IMR-90 (cell line): ENCODE data around the gene ARSJ. TPM values are rescaled to one million over a fixed set of nuclear protein-coding genes. Genes with fewer than 3 reads are reported as not detected.

Experiments
- ATAC-seq: fragments of 200-7000 bp; cut with Tn5 transposase; 2 replicates; pipeline ENCODE4 v1.9.1; 2020; ENCODE audit warnings: low read depth, mild to moderate bottlenecking, moderate library complexity
- BruUV-seq: library from RNA; stranded (reverse); fragments of 400-500 nt; replicated peaks from 2 replicates; lab custom pipeline; 2021; lab: Mats Ljungman, UMichigan
- CTCF ChIA-PET: fragments of 300-600 bp; formaldehyde crosslinking; extraction: SDS; loops from one replicate; lab custom pipeline; 2021; ENCODE audit warnings: antibody characterized with exemption; lab: Yijun Ruan, JAX
- POLR2A ChIA-PET: fragments of 300-600 bp; sonication (Branson Sonifier 250); formaldehyde crosslinking; loops from one replicate; lab custom pipeline; 2022; ENCODE audit warnings: antibody characterized with exemption; ENCODE audit not compliant: unreplicated experiment; lab: Charles Lee
- DNase-seq: peaks from one replicate; pipeline ENCODE4 v3.0.0; 2013
- H2AFZ ChIP-seq: replicated peaks from 2 replicates; pipeline ENCODE3; 2013; ENCODE audit warnings: low read length, mild to moderate bottlenecking; ENCODE audit not compliant: poor library complexity
- H2AK5ac ChIP-seq: 2 replicates; pipeline ENCODE4 v1.6.1; 2013; ENCODE audit warnings: low read depth, low read length, inconsistent platforms
- H2AK9ac ChIP-seq: replicated peaks from 2 replicates; pipeline ENCODE3; 2013; ENCODE audit warnings: mild to moderate bottlenecking, low read depth, low read length, moderate library complexity; ENCODE audit not compliant: poor library complexity
- H2BK120ac ChIP-seq: 2 replicates; pipeline ENCODE4 v1.6.1; 2013; ENCODE audit warnings: low read depth, low read length, inconsistent platforms
- H2BK15ac ChIP-seq: 3 replicates; pipeline ENCODE4 v1.6.1; 2013; ENCODE audit warnings: low read depth, low read length, inconsistent platforms
- H2BK20ac ChIP-seq: 2 replicates; pipeline ENCODE4 v1.6.1; 2013; ENCODE audit warnings: low read depth, mild to moderate bottlenecking, inconsistent platforms, low read length, moderate library complexity
- H2BK5ac ChIP-seq: 2 replicates; pipeline ENCODE4 v1.6.1; 2013; ENCODE audit warnings: mild to moderate bottlenecking, low read depth, low read length, inconsistent platforms; ENCODE audit not compliant: poor library complexity, severe bottlenecking
- H3K14ac ChIP-seq: replicated peaks from 2 replicates; pipeline ENCODE4 v1.6.1; 2013; ENCODE audit warnings: low read depth, low read length, inconsistent platforms
- H3K18ac ChIP-seq: 2 replicates; pipeline ENCODE4 v1.6.1; 2013; ENCODE audit warnings: low read depth, low read length, control low read depth
- H3K23ac ChIP-seq: 2 replicates; pipeline ENCODE4 v1.6.1; 2013; ENCODE audit warnings: low read depth, low read length, inconsistent platforms
- H3K27ac ChIP-seq: 2 replicates; pipeline ENCODE4 v1.5.1; 2013; ENCODE audit warnings: mild to moderate bottlenecking, control low read depth, low read length; ENCODE audit not compliant: insufficient read depth
- H3K27me3 ChIP-seq: 2 replicates; pipeline ENCODE4 v1.6.1; 2013; ENCODE audit warnings: low read length; ENCODE audit not compliant: control insufficient read depth, insufficient read depth
- H3K36me3 ChIP-seq: 2 replicates; pipeline ENCODE4 v1.6.1; 2013; ENCODE audit warnings: low read length, mixed read lengths; ENCODE audit not compliant: control insufficient read depth, insufficient read depth
- H3K4ac ChIP-seq: 2 replicates; pipeline ENCODE4 v1.6.1; 2013; ENCODE audit warnings: low read depth, low read length, inconsistent platforms
- H3K4me1 ChIP-seq: 2 replicates; pipeline ENCODE4 v1.6.1; 2013; ENCODE audit warnings: low read length, mixed read lengths; ENCODE audit not compliant: control insufficient read depth, insufficient read depth
- H3K4me2 ChIP-seq: 2 replicates; pipeline ENCODE4 v1.6.1; 2013; ENCODE audit warnings: low read depth, mild to moderate bottlenecking, control low read depth, low read length, moderate library complexity
- H3K4me3 ChIP-seq: 2 replicates; pipeline ENCODE4 v1.5.1; 2013; ENCODE audit warnings: low read depth, mild to moderate bottlenecking, control low read depth, low read length, moderate library complexity; ENCODE audit not compliant: insufficient read depth
- H3K56ac ChIP-seq: 2 replicates; pipeline ENCODE4 v1.6.1; 2013; ENCODE audit warnings: low read length, inconsistent platforms; ENCODE audit not compliant: insufficient read depth; ENCODE audit errors: extremely low read depth
- H3K79me1 ChIP-seq, 2 experiments: 2 replicates each; pipeline ENCODE4 v1.6.1; 2013; ENCODE audit warnings: low read length in 2 of 2, inconsistent platforms in 1 of 2, low read depth in 1 of 2
- H3K9ac ChIP-seq: 2 replicates; pipeline ENCODE4 v1.6.1; 2013; ENCODE audit warnings: low read depth, low read length, control low read depth
- H3K9me1 ChIP-seq: 2 replicates; pipeline ENCODE4 v1.6.1; 2013; ENCODE audit warnings: low read length, inconsistent platforms; ENCODE audit not compliant: insufficient read depth
- H3K9me3 ChIP-seq: 2 replicates; pipeline ENCODE4 v1.6.1; 2013; ENCODE audit warnings: low read length; ENCODE audit not compliant: control insufficient read depth, insufficient read depth
- H4K20me1 ChIP-seq: 2 replicates; pipeline ENCODE4 v1.6.1; 2013; ENCODE audit warnings: low read length, inconsistent platforms; ENCODE audit not compliant: insufficient read depth
- H4K5ac ChIP-seq: 2 replicates; pipeline ENCODE4 v1.6.1; 2013; ENCODE audit warnings: mild to moderate bottlenecking, low read depth, low read length, control low read depth
- H4K8ac ChIP-seq, 2 experiments: 2 replicates each; pipeline ENCODE4 v1.6.1; 2013; ENCODE audit warnings: low read depth in 2 of 2, low read length in 2 of 2, control low read depth in 1 of 2, inconsistent platforms in 1 of 2
- H4K91ac ChIP-seq: 2 replicates; pipeline ENCODE4 v1.6.1; 2013; ENCODE audit warnings: low read depth, low read length, inconsistent platforms; ENCODE audit not compliant: insufficient read depth
- BHLHE40 ChIP-seq: fragments of 150-350 bp; IDR thresholded peaks from 2 replicates; pipeline ENCODE4 v1.6.1; 2016; ENCODE audit warnings: mild to moderate bottlenecking, low read depth, low read length
- CEBPB ChIP-seq: IDR thresholded peaks from 2 replicates; pipeline ENCODE4 v1.6.1; 2012; ENCODE audit warnings: low read depth, low read length, improper control_type of control experiment
- ELK1 ChIP-seq: fragments of 150-350 bp; IDR thresholded peaks from 2 replicates; pipeline ENCODE4 v1.6.1; 2016; ENCODE audit warnings: low read depth, mild to moderate bottlenecking, low read length, moderate library complexity, borderline replicate concordance
- FOS ChIP-seq: fragments of 150-350 bp; IDR thresholded peaks from 2 replicates; pipeline ENCODE4 v1.6.1; 2016; ENCODE audit warnings: low read depth, low read length
- MAZ ChIP-seq: IDR thresholded peaks from 2 replicates; pipeline ENCODE4 v1.6.1; 2012; ENCODE audit warnings: low read depth, mild to moderate bottlenecking, low read length, improper control_type of control experiment, moderate library complexity, borderline replicate concordance
- MXI1 ChIP-seq: IDR thresholded peaks from 2 replicates; pipeline ENCODE4 v1.6.1; 2012; ENCODE audit warnings: low read depth, mild to moderate bottlenecking, low read length, moderate library complexity, borderline replicate concordance
- NFE2L2 ChIP-seq: fragments of 150-350 bp; IDR thresholded peaks from 2 replicates; pipeline ENCODE4 v1.6.1; 2016; ENCODE audit warnings: low read depth, mild to moderate bottlenecking, low read length
- POLR2A ChIP-seq: IDR thresholded peaks from 2 replicates; pipeline ENCODE4 v1.6.1; 2012; ENCODE audit warnings: mild to moderate bottlenecking, low read depth, low read length
- RAD21 ChIP-seq: IDR thresholded peaks from 2 replicates; pipeline ENCODE4 v1.6.1; 2012; ENCODE audit warnings: low read length, improper control_type of control experiment
- RCOR1 ChIP-seq: IDR thresholded peaks from 2 replicates; pipeline ENCODE4 v1.6.1; 2012; ENCODE audit warnings: mild to moderate bottlenecking, low read length, improper control_type of control experiment; ENCODE audit not compliant: insufficient replicate concordance
- RFX5 ChIP-seq: IDR thresholded peaks from 2 replicates; pipeline ENCODE4 v1.8.0; 2012; ENCODE audit warnings: low read depth, mild to moderate bottlenecking, low read length, moderate library complexity
- SMC3 ChIP-seq: fragments of 150-350 bp; IDR thresholded peaks from 2 replicates; pipeline ENCODE4 v1.6.1; 2016; ENCODE audit warnings: low read depth, mild to moderate bottlenecking, antibody characterized with exemption, low read length, moderate library complexity
- WGBS, 2 experiments: methylation state at CpG; one replicate each; pipeline versions ENCODE4 v1.1.5 to v1.1.7; 2013; ENCODE audit warnings: missing lambda C conversion rate in 2 of 2; ENCODE audit not compliant: insufficient read length in 1 of 2; ENCODE audit errors: extremely low coverage in 2 of 2; 5-methylcytosine and 5-hydroxymethylcytosine counted together
- dilution Hi-C: fragments of 300-500 bp; cut with HindIII; formaldehyde crosslinking; loops from one replicate; pipeline ENCODE4 v1.14.3; 2018; ENCODE audit warnings: low sequenced_read_pairs; ENCODE audit not compliant: unreplicated experiment
- in situ Hi-C: fragments of 300-500 bp; cut with MboI; formaldehyde crosslinking; loops from 3 replicates; pipeline ENCODE4 v1.14.3; 2019; ENCODE audit warnings: low sequenced_read_pairs, inconsistent platforms, mixed read lengths
- intact Hi-C: fragments of 100-400 bp; cut with micrococcal nuclease; formaldehyde crosslinking; loops from 2 replicates; pipeline ENCODE4 v1.10.0; 2022
- polyA plus RNA-seq, 3 experiments: library from polyadenylated mRNA; depleted of rRNA; stranded (reverse); fragments of >200 nt; gene quantifications; 2 replicates each; pipeline ENCODE4 v1.2.3, GENCODE V29; 2012; ENCODE audit warnings: low replicate concordance in 1 of 3
- total RNA-seq: library from RNA; depleted of rRNA; stranded (reverse); fragments of >200 nt; gene quantifications from 2 replicates; pipeline ENCODE4 v1.2.3, GENCODE V29; 2012
- TF ChIP-seq, protein P1 (sequence below): conservative IDR thresholded peaks from 2 replicates; pipeline ENCODE4 v1.5.1; 2012; ENCODE audit warnings: mild to moderate bottlenecking, low read depth, low read length, improper control_type of control experiment
- TF ChIP-seq, protein P2 (sequence below): fragments of 150-350 bp; IDR thresholded peaks from 2 replicates; pipeline ENCODE4 v1.6.1; 2017; ENCODE audit warnings: mild to moderate bottlenecking, antibody characterized with exemption, low read length, low read depth

Gene ARSJ
- total and polyA plus RNA-seq, 2 of the 4 experiments (the other 2 are of a cell fraction), result 47.7 to 143 TPM

DNA sequence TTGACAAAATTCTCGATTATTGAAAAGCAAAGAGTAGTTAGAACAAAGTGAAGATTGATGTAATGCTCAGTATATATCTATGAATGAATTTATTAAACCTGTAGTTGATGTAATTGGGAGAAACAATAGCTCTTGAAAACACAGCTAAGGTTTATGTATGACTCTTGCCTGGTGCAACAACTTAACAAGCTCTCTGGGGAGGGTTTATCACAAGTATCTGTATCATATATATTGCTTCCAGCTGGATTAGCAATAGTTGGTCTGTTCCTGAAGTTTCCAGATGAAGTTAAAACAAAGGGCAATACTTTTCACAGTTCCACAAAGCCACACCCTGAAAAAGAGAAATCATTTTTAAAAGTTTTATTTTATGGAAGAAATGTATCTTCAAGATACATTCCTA, 91.4 kb downstream of the ARSJ start:
- dilution Hi-C loops, result no loop called here
- no CpG with 5 or more reads among the region's 1 CpG for WGBS, 2 experiments
- DNase-seq, result no peak

More for the DNA sequence above, 91.4 kb downstream of the ARSJ start:
- ChIA-PET POLR2A (no interaction called here), CTCF (no interaction called here)
- Histone ChIP-seq H3K56ac (no peak overlapping the region), H3K9ac (no peak overlapping the region), H3K23ac (no peak overlapping the region), H3K79me1 (no peaks in the 10 kb centered on the region), H2BK15ac (no peak overlapping the region), H3K4me2 (no peak overlapping the region), H2AFZ (no peak overlapping the region), H3K27ac (no peak overlapping the region), H2AK5ac (no peak overlapping the region), H3K9me1 (peaks cover 2% of the 10 kb centered on the region; the same call in 1 of the 2 replicates), H3K18ac (no peak overlapping the region), H3K4me1 (peaks cover 2% of the 10 kb centered on the region), H4K8ac (no peak overlapping the region), H2BK20ac (no peak overlapping the region), H2BK120ac (no peak overlapping the region), H3K4me3 (no peak overlapping the region), H4K20me1 (no peaks in the 10 kb centered on the region), H3K4ac (no peak overlapping the region), H2AK9ac (no peak overlapping the region), H4K91ac (no peak overlapping the region), H3K9me3 (0 out of 2 replicates have a peak, but pooled peaks cover 2% of the 10 kb centered on the region), H3K14ac (no peak overlapping the region), H2BK5ac (no peak overlapping the region), H4K5ac (no peak overlapping the region), H3K36me3 (no peaks in the 10 kb centered on the region), H3K27me3 (no peaks in the 10 kb centered on the region)
- in situ Hi-C loops, result no loop called here
- intact Hi-C loops, result loop anchor here (5.0 kb wide), 1 partner anchor 496 kb away; no protein-coding TSS in a partner anchor
- TF ChIP-seq NFE2L2 (no peak), BHLHE40 (no peak), RAD21 (no peak), SMC3 (no peak), MXI1 (no peak), MAZ (no peak), POLR2A (no peak), RCOR1 (no peak), ELK1 (no peak), FOS (no peak), CEBPB (no peak), RFX5 (no peak)
- TF ChIP-seq, protein P1, sequence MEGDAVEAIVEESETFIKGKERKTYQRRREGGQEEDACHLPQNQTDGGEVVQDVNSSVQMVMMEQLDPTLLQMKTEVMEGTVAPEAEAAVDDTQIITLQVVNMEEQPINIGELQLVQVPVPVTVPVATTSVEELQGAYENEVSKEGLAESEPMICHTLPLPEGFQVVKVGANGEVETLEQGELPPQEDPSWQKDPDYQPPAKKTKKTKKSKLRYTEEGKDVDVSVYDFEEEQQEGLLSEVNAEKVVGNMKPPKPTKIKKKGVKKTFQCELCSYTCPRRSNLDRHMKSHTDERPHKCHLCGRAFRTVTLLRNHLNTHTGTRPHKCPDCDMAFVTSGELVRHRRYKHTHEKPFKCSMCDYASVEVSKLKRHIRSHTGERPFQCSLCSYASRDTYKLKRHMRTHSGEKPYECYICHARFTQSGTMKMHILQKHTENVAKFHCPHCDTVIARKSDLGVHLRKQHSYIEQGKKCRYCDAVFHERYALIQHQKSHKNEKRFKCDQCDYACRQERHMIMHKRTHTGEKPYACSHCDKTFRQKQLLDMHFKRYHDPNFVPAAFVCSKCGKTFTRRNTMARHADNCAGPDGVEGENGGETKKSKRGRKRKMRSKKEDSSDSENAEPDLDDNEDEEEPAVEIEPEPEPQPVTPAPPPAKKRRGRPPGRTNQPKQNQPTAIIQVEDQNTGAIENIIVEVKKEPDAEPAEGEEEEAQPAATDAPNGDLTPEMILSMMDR, result no peak
- TF ChIP-seq, protein P2, sequence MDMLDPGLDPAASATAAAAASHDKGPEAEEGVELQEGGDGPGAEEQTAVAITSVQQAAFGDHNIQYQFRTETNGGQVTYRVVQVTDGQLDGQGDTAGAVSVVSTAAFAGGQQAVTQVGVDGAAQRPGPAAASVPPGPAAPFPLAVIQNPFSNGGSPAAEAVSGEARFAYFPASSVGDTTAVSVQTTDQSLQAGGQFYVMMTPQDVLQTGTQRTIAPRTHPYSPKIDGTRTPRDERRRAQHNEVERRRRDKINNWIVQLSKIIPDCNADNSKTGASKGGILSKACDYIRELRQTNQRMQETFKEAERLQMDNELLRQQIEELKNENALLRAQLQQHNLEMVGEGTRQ, result no peak
- ATAC-seq, result no peak
- no TSS peak for BruUV-seq
